H1 (cell line): ENCODE measurements around the gene TAX1BP1. TPM values are rescaled to one million over a fixed set of nuclear protein-coding genes. Genes with fewer than 3 reads are reported as not detected.

Experiments used
- CTCF ChIA-PET: fragments of 300-600 bp; sonication (Branson Sonifier 250); formaldehyde crosslinking; loops from one replicate; lab custom pipeline; 2021; ENCODE audit not compliant: partially characterized antibody; lab: Charles Lee
- POLR2A ChIA-PET: fragments of 300-600 bp; sonication (Branson Sonifier 250); formaldehyde crosslinking; loops from one replicate; lab custom pipeline; 2021; ENCODE audit warnings: inconsistent platforms; ENCODE audit not compliant: partially characterized antibody; lab: Charles Lee
- DNase-seq, 2 experiments: peaks; one replicate each; pipeline versions ENCODE4 v3.0.0 to v3.0.0-alpha.2; 2010 to 2022; ENCODE audit warnings: low spot score in 2 of 2, low read depth in 1 of 2, mixed read lengths in 1 of 2
- FAIRE-seq: peaks from 2 replicates; lab custom pipeline; 2011; peaks lifted over from hg19 to GRCh38; lab: Jason Lieb, UNC
- H2AFZ ChIP-seq: 2 replicates; pipeline ENCODE4 v1.8.1; 2012; ENCODE audit warnings: low read length, inconsistent platforms
- H2AK5ac ChIP-seq: 2 replicates; pipeline ENCODE4 v1.6.1; 2013; ENCODE audit warnings: low read depth, low read length
- H2BK120ac ChIP-seq: replicated peaks from 2 replicates; pipeline ENCODE3; 2013; ENCODE audit warnings: low read depth, low read length, inconsistent platforms
- H2BK12ac ChIP-seq: 2 replicates; pipeline ENCODE4 v1.6.1; 2013; ENCODE audit warnings: low read depth, low read length
- H2BK15ac ChIP-seq: 2 replicates; pipeline ENCODE4 v1.6.1; 2013; ENCODE audit warnings: low read length
- H2BK20ac ChIP-seq: 2 replicates; pipeline ENCODE4 v1.6.1; 2013; ENCODE audit warnings: low read length
- H2BK5ac ChIP-seq: 2 replicates; pipeline ENCODE4 v1.6.1; 2013; ENCODE audit warnings: low read depth, low read length
- H3K14ac ChIP-seq: 2 replicates; pipeline ENCODE4 v1.6.1; 2013; ENCODE audit warnings: inconsistent platforms; ENCODE audit not compliant: insufficient read length
- H3K18ac ChIP-seq: 2 replicates; pipeline ENCODE4 v1.6.1; 2013; ENCODE audit warnings: low read length; ENCODE audit errors: extremely low read depth
- H3K23ac ChIP-seq: 2 replicates; pipeline ENCODE4 v1.6.1; 2013; ENCODE audit warnings: inconsistent platforms; ENCODE audit not compliant: insufficient read length
- H3K23me2 ChIP-seq: 2 replicates; pipeline ENCODE4 v1.6.1; 2013; ENCODE audit warnings: low read depth, low read length
- H3K27ac ChIP-seq: 2 replicates; pipeline ENCODE4 v1.6.1; 2011; ENCODE audit warnings: low read depth, low read length, inconsistent platforms
- H3K27me3 ChIP-seq, 4 experiments: replicated peaks in 1 of 4; 1 replicate in 1 of 4; 2 replicates in 3 of 4; pipeline versions ENCODE4 v1.6.1 to v1.8.1; 2011 to 2013; ENCODE audit warnings: low read length in 3 of 4, mild to moderate bottlenecking in 3 of 4, inconsistent platforms in 2 of 4, mixed read lengths in 2 of 4, moderate library complexity in 1 of 4; ENCODE audit not compliant: control insufficient read depth in 3 of 4, insufficient read depth in 3 of 4; ENCODE audit errors: extremely low read depth in 1 of 4
- H3K36me3 ChIP-seq, 4 experiments: 2 replicates each; pipeline versions ENCODE4 v1.6.1 to v1.8.1; 2011 to 2013; ENCODE audit warnings: mild to moderate bottlenecking in 4 of 4, low read length in 3 of 4, moderate library complexity in 2 of 4, control low read depth in 1 of 4, inconsistent platforms in 1 of 4; ENCODE audit not compliant: insufficient read depth in 4 of 4, control insufficient read depth in 2 of 4
- H3K4ac ChIP-seq: replicated peaks from 2 replicates; pipeline ENCODE3; 2013; ENCODE audit warnings: low read length, low read depth, mixed read lengths, inconsistent platforms; ENCODE audit not compliant: insufficient read length
- H3K4me1 ChIP-seq, 4 experiments: replicated peaks in 1 of 4; 1 replicate in 1 of 4; 2 replicates in 3 of 4; pipeline versions ENCODE4 v1.6.1 to v1.8.1; 2011 to 2013; ENCODE audit warnings: low read length in 3 of 4, inconsistent platforms in 2 of 4, mixed read lengths in 1 of 4; ENCODE audit not compliant: insufficient read depth in 4 of 4, control insufficient read depth in 3 of 4
- H3K4me2 ChIP-seq, 2 experiments: 2 replicates each; pipeline versions ENCODE4 v1.6.1 to v1.8.1; 2011 to 2013; ENCODE audit warnings: low read depth in 2 of 2, low read length in 2 of 2, control low read depth in 1 of 2, inconsistent platforms in 1 of 2, mild to moderate bottlenecking in 1 of 2; ENCODE audit not compliant: insufficient read depth in 1 of 2
- H3K4me3 ChIP-seq, 4 experiments: fragments of 200-600, 300-600 bp in 1 of 4; sonication (generic), shearing (Covaris generic), sonication (Bioruptor Twin) in 1 of 4; 2 replicates each; pipeline versions ENCODE4 v1.5.1 to v1.8.1; 2011 to 2016; ENCODE audit warnings: low read length in 4 of 4, low read depth in 3 of 4, control low read depth in 2 of 4, inconsistent platforms in 2 of 4, mild to moderate bottlenecking in 2 of 4, mixed read lengths in 1 of 4, moderate library complexity in 1 of 4; ENCODE audit not compliant: insufficient read depth in 2 of 4; ENCODE audit errors: extremely low read depth in 1 of 4
- H3K56ac ChIP-seq: replicated peaks from 2 replicates; pipeline ENCODE3; 2013; ENCODE audit warnings: low read depth, mild to moderate bottlenecking, mixed read lengths, low read length, inconsistent platforms; ENCODE audit not compliant: insufficient read length
- H3K79me1 ChIP-seq: 2 replicates; pipeline ENCODE4 v1.6.1; 2013; ENCODE audit warnings: low read depth, low read length, control low read depth
- H3K79me2 ChIP-seq, 2 experiments: 2 replicates each; pipeline versions ENCODE4 v1.6.1 to v1.8.1; 2012 to 2013; ENCODE audit warnings: low read length in 2 of 2, mild to moderate bottlenecking in 2 of 2, inconsistent platforms in 1 of 2; ENCODE audit not compliant: insufficient read depth in 2 of 2, control insufficient read depth in 1 of 2
- H3K9ac ChIP-seq, 4 experiments: replicated peaks in 1 of 4; 1 replicate in 1 of 4; 2 replicates in 3 of 4; pipeline versions ENCODE4 v1.6.1 to v1.8.1; 2011 to 2013; ENCODE audit warnings: low read depth in 3 of 4, low read length in 3 of 4, control low read depth in 2 of 4, mild to moderate bottlenecking in 2 of 4, moderate library complexity in 2 of 4, inconsistent platforms in 1 of 4; ENCODE audit errors: extremely low read depth in 1 of 4
- H3K9me3 ChIP-seq, 2 experiments: 2 replicates each; pipeline versions ENCODE4 v1.6.1 to v1.8.1; 2012 to 2013; ENCODE audit warnings: mild to moderate bottlenecking in 2 of 2, moderate library complexity in 2 of 2, control low read depth in 1 of 2, inconsistent platforms in 1 of 2, low read depth in 1 of 2, low read length in 1 of 2, mixed read lengths in 1 of 2; ENCODE audit not compliant: insufficient read depth in 2 of 2
- H4K20me1 ChIP-seq, 2 experiments: replicated peaks in 1 of 2; 2 replicates each; pipeline versions ENCODE3 to v1.8.1; 2011 to 2013; ENCODE audit warnings: inconsistent platforms in 2 of 2, low read length in 2 of 2, mild to moderate bottlenecking in 1 of 2; ENCODE audit not compliant: insufficient read depth in 2 of 2, control insufficient read depth in 1 of 2
- H4K5ac ChIP-seq: 2 replicates; pipeline ENCODE4 v1.6.1; 2013; ENCODE audit warnings: low read length, low read depth, mixed read lengths, inconsistent platforms; ENCODE audit not compliant: insufficient read length
- H4K8ac ChIP-seq: 2 replicates; pipeline ENCODE4 v1.8.0; 2013; ENCODE audit warnings: mild to moderate bottlenecking, moderate library complexity, low read length, inconsistent platforms; ENCODE audit not compliant: insufficient read depth; ENCODE audit errors: extremely low read depth
- H4K91ac ChIP-seq: replicated peaks from 2 replicates; pipeline ENCODE3; 2013; ENCODE audit warnings: low read length, mixed read lengths, inconsistent platforms; ENCODE audit not compliant: insufficient read length
- BCL11A ChIP-seq, 2 experiments: IDR thresholded peaks; one replicate each; pipeline ENCODE4 v1.6.1; 2011; ENCODE audit warnings: low read depth in 2 of 2, low read length in 2 of 2, mild to moderate bottlenecking in 2 of 2
- BRCA1 ChIP-seq: IDR thresholded peaks from 2 replicates; pipeline ENCODE4 v1.6.1; 2012; ENCODE audit warnings: low read depth, low read length, improper control_type of control experiment
- CBX5 ChIP-seq: fragments of 300-800, 300-1000 bp; sonication (generic); IDR thresholded peaks from 2 replicates; pipeline ENCODE4 v1.7.1; 2016; ENCODE audit warnings: antibody characterized with exemption, low read length, low read depth
- EP300 ChIP-seq, 2 experiments: IDR thresholded peaks; 1 replicate in 1 of 2; 2 replicates in 1 of 2; pipeline ENCODE4 v1.6.1; 2011 to 2012; ENCODE audit warnings: low read depth in 2 of 2, low read length in 2 of 2, mild to moderate bottlenecking in 2 of 2, borderline replicate concordance in 1 of 2, inconsistent platforms in 1 of 2, moderate library complexity in 1 of 2
- EZH2 ChIP-seq: fragments of 200-600 bp; sonication (generic); IDR thresholded peaks from 2 replicates; pipeline ENCODE4 v1.7.1; 2012; ENCODE audit warnings: low read depth, mild to moderate bottlenecking, moderate library complexity, low read length, inconsistent platforms; ENCODE audit not compliant: severe bottlenecking
- JUND ChIP-seq: IDR thresholded peaks from 2 replicates; pipeline ENCODE4 v1.6.1; 2011; ENCODE audit warnings: mild to moderate bottlenecking, improper control_type of control experiment, low read length
- KDM5A ChIP-seq: fragments of 200-600 bp; IDR thresholded peaks from 2 replicates; pipeline ENCODE4 v1.7.1; 2012; ENCODE audit warnings: mild to moderate bottlenecking, low read length, inconsistent platforms, mixed read lengths
- NRF1 ChIP-seq: IDR thresholded peaks from 2 replicates; pipeline ENCODE4 v1.6.1; 2011; ENCODE audit warnings: mild to moderate bottlenecking, low read depth, low read length, improper control_type of control experiment
- RBBP5 ChIP-seq: IDR thresholded peaks from 2 replicates; pipeline ENCODE4 v1.7.1; 2012; ENCODE audit warnings: low read depth, mild to moderate bottlenecking, inconsistent platforms, low read length, moderate library complexity, borderline replicate concordance
- RFX5 ChIP-seq: IDR thresholded peaks from 2 replicates; pipeline ENCODE4 v1.6.1; 2011; ENCODE audit warnings: low read depth, low read length, improper control_type of control experiment, borderline replicate concordance
- RXRA ChIP-seq: IDR thresholded peaks from 2 replicates; pipeline ENCODE4 v1.6.1; 2011; ENCODE audit warnings: low read depth, mild to moderate bottlenecking, low read length, moderate library complexity; ENCODE audit not compliant: insufficient read depth
- SP4 ChIP-seq: IDR thresholded peaks from 2 replicates; pipeline ENCODE4 v1.6.1; 2012; ENCODE audit warnings: low read length, inconsistent platforms
- WGBS, 2 experiments: shearing (Covaris generic) in 1 of 2; methylation state at CpG; one replicate each; pipeline versions ENCODE4 v1.1.6 to v1.1.7; 2013 to 2015; ENCODE audit warnings: low lambda C conversion rate in 2 of 2, mixed read lengths in 2 of 2, inconsistent platforms in 1 of 2, low coverage in 1 of 2, missing lambda C conversion rate in 1 of 2; ENCODE audit not compliant: insufficient replicate concordance in 2 of 2, insufficient coverage in 1 of 2, insufficient read length in 1 of 2; ENCODE audit errors: extremely low coverage in 1 of 2, missing lambda C conversion rate in 1 of 2; 5-methylcytosine and 5-hydroxymethylcytosine counted together
- polyA plus RNA-seq, 7 experiments: library from polyadenylated mRNA; depleted of rRNA in 3 of 7; stranded (reverse) in 5 of 7; unstranded in 2 of 7; fragments of >200 nt in 5 of 7; fragments of 200-250 nt in 2 of 7; gene quantifications; 1 replicate in 5 of 7; 2 replicates in 1 of 7; 4 replicates in 1 of 7; pipeline versions ENCODE4 v1.2.1 to v1.2.3, GENCODE V29; 2011 to 2013; ENCODE audit warnings: missing spikeins in 2 of 7, mixed read lengths in 2 of 7
- total RNA-seq: library from RNA; stranded (reverse); fragmentation: NEBNext Ultra II Directional; extraction: Animal tissue kit (Norgen Biotek cat#: 25700); gene quantifications from 2 replicates; pipeline ENCODE4 v1.2.1, GENCODE V29; 2021
- TF ChIP-seq, protein P1 (sequence below): IDR thresholded peaks from 2 replicates; pipeline ENCODE4 v1.6.1; 2012; ENCODE audit warnings: inconsistent platforms
- TF ChIP-seq, protein P2 (sequence below): IDR thresholded peaks from 2 replicates; pipeline ENCODE4 v1.6.1; 2012; ENCODE audit warnings: inconsistent platforms

The TAX1BP1 gene
- total and polyA plus RNA-seq, 2 of the 8 experiments (the other 6 are each of a cell fraction or from before 2014, with no cell fraction given): 56.0 to 62.7 TPM

DNA sequence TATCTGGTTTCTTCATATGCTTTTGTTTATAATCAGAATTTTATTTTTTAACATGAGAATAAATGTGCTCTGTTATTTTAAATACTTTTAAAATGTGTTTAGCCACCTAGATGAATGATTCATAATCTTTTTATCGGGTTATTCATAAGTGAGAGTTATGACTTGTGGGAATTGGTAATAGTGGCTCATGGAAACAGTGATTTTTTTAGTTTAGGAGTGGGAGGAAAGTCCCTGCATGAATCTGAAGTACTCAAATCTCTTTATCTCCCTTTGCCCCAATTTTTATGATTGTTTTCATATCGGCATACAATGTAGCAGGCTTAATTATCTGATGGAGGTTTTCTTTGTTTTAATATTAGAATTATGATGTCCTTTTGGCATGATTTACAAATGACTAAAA is 42.9 kb downstream of the TAX1BP1 start:
- Histone ChIP-seq H3K27me3 (no peaks in the 10 kb centered on the region), H3K9ac (no peak overlapping the region), H4K91ac (no peak overlapping the region), H3K23ac (no peak overlapping the region), H2BK20ac (no peak overlapping the region), H3K56ac (no peak overlapping the region), H3K4me3 (no peak overlapping the region), H2BK5ac (no peak overlapping the region), H3K23me2 (no peaks in the 10 kb centered on the region), H3K4me2 (no peak overlapping the region), H2BK12ac (no peak overlapping the region), H3K18ac (no peak overlapping the region), H4K20me1 (no peaks in the 10 kb centered on the region), H2AFZ (no peak overlapping the region), H3K4me1 (no peaks in the 10 kb centered on the region), H2BK120ac (no peak overlapping the region), H3K9me3 (no peaks in the 10 kb centered on the region), H3K79me1 (no peaks in the 10 kb centered on the region), H3K4ac (no peak overlapping the region), H3K27ac (no peak overlapping the region), H2AK5ac (no peak overlapping the region), H3K79me2 (peaks cover 0 to 2% of the 10 kb centered on the region in 2 experiments; a peak in 1 of 4 replicates), H4K8ac (no peak overlapping the region), H3K14ac (no peak overlapping the region), H3K36me3 (peaks cover 0 to 6% (median 1%) of the 10 kb centered on the region in 4 experiments; a peak in 4 of 8 replicates), H4K5ac (no peak overlapping the region), H2BK15ac (no peak overlapping the region)
- 95% methylated on average over 2 of the region's 2 CpGs; no CpG with 5 or more reads in 1 of the 2 experiments for WGBS, 2 experiments
- ChIA-PET POLR2A (no interaction called here), CTCF (interaction anchor here (1.5 kb wide), 1 partner anchor 11 kb away, joined by 3 read pairs; no protein-coding TSS in a partner anchor)
- FAIRE-seq: no peak
- no peak for DNase-seq
- TF ChIP-seq RBBP5: no peak
- no peak for TF ChIP-seq BRCA1
- no peak for TF ChIP-seq JUND
- no peak for TF ChIP-seq KDM5A
- no peak for TF ChIP-seq RXRA
- TF ChIP-seq NRF1: no peak
- TF ChIP-seq, protein P1, sequence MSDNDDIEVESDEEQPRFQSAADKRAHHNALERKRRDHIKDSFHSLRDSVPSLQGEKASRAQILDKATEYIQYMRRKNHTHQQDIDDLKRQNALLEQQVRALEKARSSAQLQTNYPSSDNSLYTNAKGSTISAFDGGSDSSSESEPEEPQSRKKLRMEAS: no peak
- no peak for TF ChIP-seq SP4
- TF ChIP-seq EZH2: no peak
- TF ChIP-seq BCL11A (IDR thresholded peaks at IDR 0.05; ENCODE audit: low read depth in 2 of 2, low read length in 2 of 2): no peak
- no peak for TF ChIP-seq RFX5
- no peak for TF ChIP-seq EP300 (IDR thresholded peaks at IDR 0.05; ENCODE audit: borderline replicate concordance in 1 of 2, low read depth in 2 of 2, low read length in 2 of 2)
- TF ChIP-seq, protein P2, sequence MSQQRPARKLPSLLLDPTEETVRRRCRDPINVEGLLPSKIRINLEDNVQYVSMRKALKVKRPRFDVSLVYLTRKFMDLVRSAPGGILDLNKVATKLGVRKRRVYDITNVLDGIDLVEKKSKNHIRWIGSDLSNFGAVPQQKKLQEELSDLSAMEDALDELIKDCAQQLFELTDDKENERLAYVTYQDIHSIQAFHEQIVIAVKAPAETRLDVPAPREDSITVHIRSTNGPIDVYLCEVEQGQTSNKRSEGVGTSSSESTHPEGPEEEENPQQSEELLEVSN: no peak
- TF ChIP-seq CBX5: no peak
